Measurements from ENCODE around the gene FBXW9.

FBXW9 gene

DNA sequence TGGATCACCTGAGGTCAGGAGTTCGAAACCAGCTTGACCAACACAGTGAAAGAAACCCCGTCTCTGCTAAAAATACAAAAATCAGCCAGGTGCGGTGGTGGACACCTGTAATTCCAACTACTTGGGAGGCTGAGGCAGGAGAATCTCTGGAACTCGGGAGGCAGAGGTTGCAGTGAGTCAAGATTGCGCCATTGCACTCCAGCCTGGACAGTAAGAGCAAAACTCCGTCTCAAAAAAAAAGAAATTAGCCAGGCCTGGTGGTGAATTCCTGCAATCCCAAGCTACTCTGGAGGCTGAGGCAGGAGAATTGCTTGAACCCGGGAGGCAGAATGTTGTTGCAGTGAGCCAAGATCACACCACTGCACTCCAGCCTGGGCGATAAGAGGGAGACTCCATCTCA lies 12.2 kb upstream of the FBXW9 start:
- Histone ChIP-seq H3K27ac (no peak overlapping the region), H3K9ac (no peak overlapping the region), H2AFZ (ENCODE audit: low read depth) (no peak overlapping the region), H3K4me1 (ENCODE audit: low read depth, poor library complexity, severe bottlenecking) (no peaks in the 10 kb centered on the region), H3K79me2 (ENCODE audit: insufficient read depth, low read depth) (no peaks in the 10 kb centered on the region), H3K4me2 (no peak overlapping the region), H4K20me1 (ENCODE audit: insufficient read depth) (no peaks in the 10 kb centered on the region), H3K4me3 (IDR thresholded peaks at IDR 0.05; ENCODE audit: insufficient read depth, low read depth, low read length) (no peak overlapping the region), H3K27me3 (ENCODE audit: insufficient read depth, low read depth) (no peaks in the 10 kb centered on the region), H3K36me3 (ENCODE audit: insufficient read depth) (peaks cover 5% of the 10 kb centered on the region; the same call in 1 of the 2 replicates)
- TF ChIP-seq, protein P1, sequence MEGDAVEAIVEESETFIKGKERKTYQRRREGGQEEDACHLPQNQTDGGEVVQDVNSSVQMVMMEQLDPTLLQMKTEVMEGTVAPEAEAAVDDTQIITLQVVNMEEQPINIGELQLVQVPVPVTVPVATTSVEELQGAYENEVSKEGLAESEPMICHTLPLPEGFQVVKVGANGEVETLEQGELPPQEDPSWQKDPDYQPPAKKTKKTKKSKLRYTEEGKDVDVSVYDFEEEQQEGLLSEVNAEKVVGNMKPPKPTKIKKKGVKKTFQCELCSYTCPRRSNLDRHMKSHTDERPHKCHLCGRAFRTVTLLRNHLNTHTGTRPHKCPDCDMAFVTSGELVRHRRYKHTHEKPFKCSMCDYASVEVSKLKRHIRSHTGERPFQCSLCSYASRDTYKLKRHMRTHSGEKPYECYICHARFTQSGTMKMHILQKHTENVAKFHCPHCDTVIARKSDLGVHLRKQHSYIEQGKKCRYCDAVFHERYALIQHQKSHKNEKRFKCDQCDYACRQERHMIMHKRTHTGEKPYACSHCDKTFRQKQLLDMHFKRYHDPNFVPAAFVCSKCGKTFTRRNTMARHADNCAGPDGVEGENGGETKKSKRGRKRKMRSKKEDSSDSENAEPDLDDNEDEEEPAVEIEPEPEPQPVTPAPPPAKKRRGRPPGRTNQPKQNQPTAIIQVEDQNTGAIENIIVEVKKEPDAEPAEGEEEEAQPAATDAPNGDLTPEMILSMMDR (conservative IDR thresholded peaks at IDR 0.05; ENCODE audit: low read depth, low read length): no peak

DNA sequence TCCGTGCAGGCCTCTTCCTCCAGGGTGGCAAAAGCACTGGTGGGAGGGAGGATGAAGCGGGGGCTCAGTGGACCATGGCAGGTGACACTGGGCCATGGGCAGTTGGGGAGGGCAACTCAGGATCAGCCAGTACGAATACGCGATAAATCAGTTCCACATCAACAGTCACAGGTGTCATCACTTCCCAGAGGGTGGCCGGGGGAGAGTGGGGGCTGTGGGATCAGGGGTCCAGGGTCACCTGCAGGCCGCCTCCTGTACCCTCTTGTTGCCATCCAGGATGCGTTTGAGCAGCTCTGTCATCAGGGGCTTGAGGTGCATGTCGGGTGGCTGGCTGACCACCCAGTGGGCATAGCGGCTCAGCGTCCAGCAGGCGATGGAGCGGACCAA lies 9.9 kb upstream of the FBXW9 start:
- no peaks in the 10 kb centered on the region for H3K27me3 ChIP-seq (ENCODE audit: insufficient read depth, low read depth)
- TF ChIP-seq, protein P1 (conservative IDR thresholded peaks at IDR 0.05; ENCODE audit: low read depth, low read length): no peak
- no peak overlapping the region for H2AFZ ChIP-seq (ENCODE audit: low read depth)
- H3K36me3 ChIP-seq (ENCODE audit: insufficient read depth): peaks cover 3% of the 10 kb centered on the region; the same call in 1 of the 2 replicates
- no peaks in the 10 kb centered on the region for H4K20me1 ChIP-seq (ENCODE audit: insufficient read depth)
- H3K4me2 ChIP-seq: no peak overlapping the region
- H3K4me3 ChIP-seq (IDR thresholded peaks at IDR 0.05; ENCODE audit: insufficient read depth, low read depth, low read length): no peak overlapping the region
- H3K4me1 ChIP-seq (ENCODE audit: low read depth, poor library complexity, severe bottlenecking): no peaks in the 10 kb centered on the region
- H3K27ac ChIP-seq: no peak overlapping the region
- H3K79me2 ChIP-seq (ENCODE audit: insufficient read depth, low read depth): no peaks in the 10 kb centered on the region
- H3K9ac ChIP-seq: no peak overlapping the region

DNA sequence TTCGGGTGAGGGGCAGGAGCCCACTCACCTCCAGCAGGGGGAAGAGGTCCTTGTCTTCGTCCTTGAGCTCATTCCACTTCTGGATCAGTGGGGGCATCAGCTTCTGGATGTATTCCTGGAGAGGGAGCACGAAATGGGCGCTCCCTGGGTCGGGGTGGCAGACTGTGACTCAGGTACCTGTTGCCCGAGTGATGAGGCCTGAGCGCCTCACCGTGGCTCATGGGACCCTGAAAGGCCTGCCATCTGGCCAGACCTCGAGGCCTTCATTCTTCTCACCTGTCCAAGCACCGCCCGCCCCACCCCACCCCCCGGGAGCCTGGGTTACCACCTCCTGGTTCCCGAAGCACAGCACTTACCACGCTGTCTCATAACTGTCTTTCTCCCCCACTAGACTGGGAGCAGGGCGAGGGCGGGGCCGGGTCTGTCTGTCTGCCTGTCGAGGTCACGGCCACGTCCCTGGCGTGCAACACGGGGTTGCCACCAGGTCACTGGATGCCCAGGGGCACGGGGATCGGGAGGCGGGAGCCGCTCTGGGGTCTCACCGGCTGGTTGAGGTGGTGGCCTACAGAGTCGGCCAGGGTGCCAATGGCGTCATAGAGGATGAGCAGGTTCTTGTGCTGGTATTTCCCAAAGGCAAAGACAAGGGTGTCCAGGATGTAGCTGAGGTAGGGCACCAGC lies 9.4 kb upstream of the FBXW9 start:
- Histone ChIP-seq H3K36me3 (ENCODE audit: insufficient read depth) (peaks cover 3% of the 10 kb centered on the region; the same call in 1 of the 2 replicates), H3K4me3 (IDR thresholded peaks at IDR 0.05; ENCODE audit: insufficient read depth, low read depth, low read length) (no peak overlapping the region), H3K4me1 (ENCODE audit: low read depth, poor library complexity, severe bottlenecking) (no peaks in the 10 kb centered on the region), H3K27ac (no peak overlapping the region), H4K20me1 (ENCODE audit: insufficient read depth) (no peaks in the 10 kb centered on the region), H3K4me2 (no peak overlapping the region), H3K27me3 (ENCODE audit: insufficient read depth, low read depth) (no peaks in the 10 kb centered on the region), H3K9ac (no peak overlapping the region), H3K79me2 (ENCODE audit: insufficient read depth, low read depth) (no peaks in the 10 kb centered on the region), H2AFZ (ENCODE audit: low read depth) (no peak overlapping the region)
- TF ChIP-seq, protein P1 (conservative IDR thresholded peaks at IDR 0.05; ENCODE audit: low read depth, low read length): no peak

DNA sequence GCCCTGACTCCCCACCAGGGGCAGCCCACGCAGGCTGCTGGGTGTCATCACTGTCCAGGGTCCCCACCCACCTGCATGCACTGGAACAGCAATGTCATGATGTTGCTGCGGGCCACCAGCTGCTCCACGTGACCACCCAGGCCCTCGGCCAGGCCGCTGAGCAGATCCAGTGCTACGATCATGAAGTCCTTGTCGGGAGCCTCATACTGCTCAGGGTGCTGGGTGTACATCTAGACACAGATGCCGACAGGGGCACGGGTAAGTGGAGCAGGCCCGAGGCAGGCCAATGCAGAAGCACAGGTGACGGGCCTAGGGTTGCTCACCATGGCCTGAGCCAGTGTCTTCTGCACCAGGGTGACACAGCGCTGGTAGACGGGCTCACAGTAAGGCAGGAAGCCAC lies 8.7 kb upstream of the FBXW9 start:
- TF ChIP-seq, protein P1 (conservative IDR thresholded peaks at IDR 0.05; ENCODE audit: low read depth, low read length): no peak
- Histone ChIP-seq H3K4me3 (IDR thresholded peaks at IDR 0.05; ENCODE audit: insufficient read depth, low read depth, low read length) (no peak overlapping the region), H3K9ac (no peak overlapping the region), H3K27ac (no peak overlapping the region), H3K4me1 (ENCODE audit: low read depth, poor library complexity, severe bottlenecking) (no peaks in the 10 kb centered on the region), H2AFZ (ENCODE audit: low read depth) (no peak overlapping the region), H3K27me3 (ENCODE audit: insufficient read depth, low read depth) (no peaks in the 10 kb centered on the region), H3K79me2 (ENCODE audit: insufficient read depth, low read depth) (no peaks in the 10 kb centered on the region), H4K20me1 (ENCODE audit: insufficient read depth) (no peaks in the 10 kb centered on the region), H3K36me3 (ENCODE audit: insufficient read depth) (no peaks in the 10 kb centered on the region; the same call in 1 of the 2 replicates), H3K4me2 (no peak overlapping the region)

Data from KMS-11 (cell line).